Astrocyte (in vitro differentiated cells and primary cell): ENCODE data around the gene TEX2. TPM values are rescaled to one million over a fixed set of nuclear protein-coding genes. Genes with fewer than 3 reads are reported as not detected.

Source experiments
- DNase-seq: peaks from one replicate; pipeline ENCODE4 v3.0.0-alpha.2; 2010; ENCODE audit warnings: low read depth
- FAIRE-seq: peaks from 2 replicates; lab custom pipeline; 2011; peaks lifted over from hg19 to GRCh38; lab: Jason Lieb, UNC
- H2AFZ ChIP-seq: 2 replicates; pipeline ENCODE4 v1.6.0; 2012; ENCODE audit warnings: low read depth, low read length, inconsistent platforms
- H3K27ac ChIP-seq: 2 replicates; pipeline ENCODE4 v1.5.1; 2011; ENCODE audit warnings: low read depth, low read length, inconsistent platforms
- H3K27me3 ChIP-seq: 2 replicates; pipeline ENCODE4 v1.6.0; 2011; ENCODE audit warnings: low read length, inconsistent platforms; ENCODE audit not compliant: insufficient read depth
- H3K36me3 ChIP-seq: 2 replicates; pipeline ENCODE4 v1.5.1; 2011; ENCODE audit warnings: low read length, inconsistent platforms; ENCODE audit not compliant: insufficient read depth
- H3K4me1 ChIP-seq: 2 replicates; pipeline ENCODE4 v1.5.1; 2011; ENCODE audit warnings: low read length, inconsistent platforms; ENCODE audit not compliant: insufficient read depth
- H3K4me2 ChIP-seq: 2 replicates; pipeline ENCODE4 v1.6.0; 2012; ENCODE audit warnings: low read length, inconsistent platforms
- H3K4me3 ChIP-seq: 2 replicates; pipeline ENCODE4 v1.5.1; 2011; ENCODE audit warnings: low read depth, mild to moderate bottlenecking, low read length, inconsistent platforms; ENCODE audit not compliant: insufficient read depth
- H3K79me2 ChIP-seq: 2 replicates; pipeline ENCODE4 v1.6.0; 2012; ENCODE audit warnings: mild to moderate bottlenecking, low read length, inconsistent platforms; ENCODE audit not compliant: insufficient read depth
- H3K9ac ChIP-seq: 2 replicates; pipeline ENCODE4 v1.6.0; 2012; ENCODE audit warnings: mild to moderate bottlenecking, low read length, inconsistent platforms
- H3K9me3 ChIP-seq: 2 replicates; pipeline ENCODE4 v1.5.1; 2012; ENCODE audit warnings: low read depth, mild to moderate bottlenecking, low read length, inconsistent platforms; ENCODE audit not compliant: insufficient read depth
- H4K20me1 ChIP-seq: 2 replicates; pipeline ENCODE4 v1.6.0; 2012; ENCODE audit warnings: low read length, inconsistent platforms; ENCODE audit not compliant: insufficient read depth
- H3K27ac Mint-ChIP-seq: one replicate; pipeline ENCODE4 v1.8.0; 2021; ENCODE audit warnings: mild to moderate bottlenecking, mixed read lengths; ENCODE audit not compliant: unreplicated experiment
- H3K27me3 Mint-ChIP-seq: one replicate; pipeline ENCODE4 v1.8.0; 2021; ENCODE audit warnings: low read depth, mixed read lengths; ENCODE audit not compliant: unreplicated experiment
- H3K36me3 Mint-ChIP-seq: one replicate; pipeline ENCODE4 v1.8.0; 2021; ENCODE audit warnings: low read depth, mixed read lengths; ENCODE audit not compliant: unreplicated experiment
- H3K4me1 Mint-ChIP-seq: one replicate; pipeline ENCODE4 v1.8.0; 2021; ENCODE audit warnings: low read depth, mixed read lengths; ENCODE audit not compliant: unreplicated experiment
- H3K4me3 Mint-ChIP-seq: one replicate; pipeline ENCODE4 v1.8.0; 2021; ENCODE audit warnings: mild to moderate bottlenecking, moderate library complexity, mixed read lengths; ENCODE audit not compliant: unreplicated experiment
- H3K9me3 Mint-ChIP-seq: one replicate; pipeline ENCODE4 v1.8.0; 2021; ENCODE audit warnings: mild to moderate bottlenecking, mixed read lengths; ENCODE audit not compliant: unreplicated experiment
- EZH2 ChIP-seq: IDR thresholded peaks from 2 replicates; pipeline ENCODE4 v1.6.1; 2012; ENCODE audit warnings: mild to moderate bottlenecking, low read length, inconsistent platforms; ENCODE audit not compliant: insufficient read depth
- total RNA-seq: library from RNA; stranded (reverse); gene quantifications from 2 replicates; pipeline ENCODE4 v1.2.1, GENCODE V29; 2021
- TF ChIP-seq, protein P1 (sequence below): IDR thresholded peaks from 2 replicates; pipeline ENCODE4 v1.5.1; 2011; ENCODE audit warnings: low read depth, mild to moderate bottlenecking, inconsistent platforms, low read length, moderate library complexity; ENCODE audit not compliant: insufficient read depth

Gene TEX2
- total RNA-seq, 1 donor from 2014 or later, result 56.1 TPM

DNA sequence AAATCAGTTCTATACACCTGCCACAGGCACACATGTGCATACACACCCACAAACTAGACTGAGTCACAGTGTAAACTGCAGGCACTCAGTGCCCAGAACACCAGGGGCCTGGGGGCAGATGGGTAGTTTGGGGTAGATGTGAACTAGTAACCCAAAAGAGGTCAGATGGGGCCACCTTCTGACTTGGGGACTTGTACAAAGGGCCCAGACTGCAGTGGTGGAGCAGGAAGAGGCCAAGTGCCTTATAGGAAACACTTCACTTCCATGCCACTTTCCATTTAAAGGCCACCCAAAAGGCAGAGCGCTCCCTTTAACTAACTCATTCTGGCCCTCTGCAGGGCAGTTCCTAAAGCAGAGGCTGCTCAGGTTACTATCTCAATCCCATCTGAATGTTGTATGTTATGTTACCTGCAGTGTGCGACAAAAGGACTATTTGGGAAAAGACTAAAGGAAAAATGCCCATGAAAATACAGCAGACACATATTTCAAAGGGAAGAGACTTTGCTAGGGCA, 105.3 kb downstream of the TEX2 start:
- Histone ChIP-seq H3K27ac (no peak overlapping the region), H3K79me2 (no peaks in the 10 kb centered on the region), H3K4me2 (no peak overlapping the region), H3K36me3 (no peaks in the 10 kb centered on the region), H3K27me3 (no peaks in the 10 kb centered on the region), H3K9ac (no peak overlapping the region), H4K20me1 (no peaks in the 10 kb centered on the region), H3K9me3 (no peaks in the 10 kb centered on the region), H3K4me3 (no peak overlapping the region), H2AFZ (no peak overlapping the region), H3K4me1 (no peaks in the 10 kb centered on the region)
- peaks cover 20% of the 10 kb centered on the region for H3K36me3 Mint-ChIP-seq
- FAIRE-seq (no peak), DNase-seq (no peak)
- H3K27ac Mint-ChIP-seq, result no peak overlapping the region
- H3K4me3 Mint-ChIP-seq, result no peak overlapping the region
- H3K27me3 Mint-ChIP-seq, result no peaks in the 10 kb centered on the region
- no peak for TF ChIP-seq EZH2
- TF ChIP-seq, protein P1, sequence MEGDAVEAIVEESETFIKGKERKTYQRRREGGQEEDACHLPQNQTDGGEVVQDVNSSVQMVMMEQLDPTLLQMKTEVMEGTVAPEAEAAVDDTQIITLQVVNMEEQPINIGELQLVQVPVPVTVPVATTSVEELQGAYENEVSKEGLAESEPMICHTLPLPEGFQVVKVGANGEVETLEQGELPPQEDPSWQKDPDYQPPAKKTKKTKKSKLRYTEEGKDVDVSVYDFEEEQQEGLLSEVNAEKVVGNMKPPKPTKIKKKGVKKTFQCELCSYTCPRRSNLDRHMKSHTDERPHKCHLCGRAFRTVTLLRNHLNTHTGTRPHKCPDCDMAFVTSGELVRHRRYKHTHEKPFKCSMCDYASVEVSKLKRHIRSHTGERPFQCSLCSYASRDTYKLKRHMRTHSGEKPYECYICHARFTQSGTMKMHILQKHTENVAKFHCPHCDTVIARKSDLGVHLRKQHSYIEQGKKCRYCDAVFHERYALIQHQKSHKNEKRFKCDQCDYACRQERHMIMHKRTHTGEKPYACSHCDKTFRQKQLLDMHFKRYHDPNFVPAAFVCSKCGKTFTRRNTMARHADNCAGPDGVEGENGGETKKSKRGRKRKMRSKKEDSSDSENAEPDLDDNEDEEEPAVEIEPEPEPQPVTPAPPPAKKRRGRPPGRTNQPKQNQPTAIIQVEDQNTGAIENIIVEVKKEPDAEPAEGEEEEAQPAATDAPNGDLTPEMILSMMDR, result no peak
- H3K9me3 Mint-ChIP-seq, result no peaks in the 10 kb centered on the region
- peaks cover 26% of the 10 kb centered on the region for H3K4me1 Mint-ChIP-seq

DNA sequence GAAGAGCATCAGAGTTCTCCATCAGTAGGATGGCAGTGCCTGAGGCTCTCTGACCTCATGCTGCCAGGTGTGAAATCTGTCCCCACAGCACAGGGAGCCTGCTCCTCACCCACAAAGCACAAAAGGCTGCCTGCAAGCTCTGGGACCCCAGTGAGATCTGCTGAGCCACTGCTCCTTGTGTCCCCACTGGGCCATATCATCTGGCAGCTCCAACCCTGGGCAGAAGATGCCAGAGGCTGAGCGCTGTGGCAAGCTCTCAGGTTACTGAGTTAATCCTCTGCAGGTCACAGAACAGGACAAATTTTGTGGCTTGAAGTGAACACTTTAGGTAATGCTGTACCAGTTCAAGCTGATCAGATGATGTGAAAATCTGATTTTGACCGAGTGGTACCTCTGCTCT, 106.4 kb downstream of the TEX2 start:
- FAIRE-seq (no peak), DNase-seq (no peak)
- H3K36me3 Mint-ChIP-seq, result peaks cover 25% of the 10 kb centered on the region
- H3K4me1 Mint-ChIP-seq, result peaks cover 24% of the 10 kb centered on the region
- no peak overlapping the region for H2AFZ ChIP-seq
- H3K36me3 ChIP-seq, result no peaks in the 10 kb centered on the region
- H3K9me3 Mint-ChIP-seq, result no peaks in the 10 kb centered on the region
- no peak overlapping the region for H3K4me3 Mint-ChIP-seq
- H3K27me3 ChIP-seq, result no peaks in the 10 kb centered on the region
- no peak overlapping the region for H3K27ac ChIP-seq
- no peaks in the 10 kb centered on the region for H3K4me1 ChIP-seq
- no peak overlapping the region for H3K4me3 ChIP-seq
- H3K27me3 Mint-ChIP-seq, result no peaks in the 10 kb centered on the region
- H3K9me3 ChIP-seq, result no peaks in the 10 kb centered on the region
- TF ChIP-seq, protein P1, result no peak
- TF ChIP-seq EZH2, result no peak
- H3K4me2 ChIP-seq, result no peak overlapping the region
- H3K27ac Mint-ChIP-seq, result no peak overlapping the region
- H3K9ac ChIP-seq, result no peak overlapping the region
- H4K20me1 ChIP-seq, result no peaks in the 10 kb centered on the region
- H3K79me2 ChIP-seq, result no peaks in the 10 kb centered on the region

DNA sequence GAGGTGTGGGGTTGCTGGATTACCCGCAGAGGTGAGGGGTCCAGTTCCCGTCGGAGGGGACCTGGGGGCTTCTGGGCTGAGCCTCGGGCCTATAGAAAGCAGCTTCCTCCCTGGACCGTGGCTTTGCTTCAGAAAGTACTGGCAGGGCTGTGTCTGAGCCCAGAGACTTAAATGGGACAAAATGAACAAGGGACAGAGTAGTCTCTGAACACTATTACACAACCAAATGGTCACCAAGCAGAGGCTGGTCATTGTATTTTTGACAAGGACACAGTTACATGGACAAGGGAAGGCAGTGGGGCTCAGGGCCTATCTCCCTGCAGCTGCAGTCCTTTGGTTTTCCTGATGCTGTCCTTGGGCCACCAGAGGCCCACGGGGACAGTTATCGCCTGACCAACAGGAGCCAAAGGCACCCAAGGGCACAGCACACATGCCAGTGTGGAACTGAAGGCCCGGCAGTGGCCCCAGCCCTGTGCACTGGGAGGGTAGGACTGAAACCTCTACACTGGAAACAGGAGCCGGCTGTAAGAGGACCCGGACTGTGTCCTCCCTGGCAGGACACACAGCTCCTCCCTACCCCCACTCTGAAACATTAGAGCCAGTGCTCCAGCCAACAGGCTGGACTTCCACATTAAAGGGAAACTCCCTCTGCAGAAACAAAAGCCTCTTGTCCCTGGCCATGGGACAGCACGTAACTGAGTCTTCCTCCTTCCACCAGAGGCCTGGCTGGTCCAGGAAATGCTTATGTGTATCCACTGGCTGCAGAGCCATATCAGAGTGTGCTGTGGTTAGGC, 107.1 kb downstream of the TEX2 start:
- peak overlapping the region; percentile 62 for H3K27ac Mint-ChIP-seq
- FAIRE-seq, result no peak

More for the DNA sequence above, 107.1 kb downstream of the TEX2 start:
- H3K4me3 Mint-ChIP-seq, result no peak overlapping the region
- Histone ChIP-seq H3K9ac (no peak overlapping the region), H4K20me1 (no peaks in the 10 kb centered on the region), H3K36me3 (no peaks in the 10 kb centered on the region), H3K27me3 (no peaks in the 10 kb centered on the region), H3K9me3 (no peaks in the 10 kb centered on the region), H3K79me2 (no peaks in the 10 kb centered on the region), H3K4me1 (no peaks in the 10 kb centered on the region), H3K4me3 (no peak overlapping the region), H3K4me2 (no peak overlapping the region), H2AFZ (no peak overlapping the region), H3K27ac (no peak overlapping the region)
- TF ChIP-seq EZH2, result no peak
- TF ChIP-seq, protein P1, result no peak
- no peaks in the 10 kb centered on the region for H3K9me3 Mint-ChIP-seq
- H3K27me3 Mint-ChIP-seq, result no peaks in the 10 kb centered on the region
- DNase-seq, result no peak
- H3K36me3 Mint-ChIP-seq, result peaks cover 25% of the 10 kb centered on the region
- peaks cover 18% of the 10 kb centered on the region for H3K4me1 Mint-ChIP-seq
